ENCODE results near the gene MACROD2.

GRCh38 chr20:14609328-14610221 is 614.3 kb downstream of the MACROD2 start:
- TF ChIP-seq CTCF (IDR thresholded peaks at IDR 0.05) (no peak), POLR2A (IDR thresholded peaks at IDR 0.05) (no peak)
